Sigmoid colon (tissue), 3 donors: ENCODE results near the gene GIT2.

Experiments
- CTCF ChIP-seq, 4 experiments: fragments of 450-650 bp in 3 of 4; fragments of 200-600 bp in 1 of 4; IDR thresholded peaks; one replicate each; pipeline ENCODE4 v1.5.1; 2016 to 2019; ENCODE audit warnings: antibody characterized with exemption in 4 of 4, mild to moderate bottlenecking in 3 of 4, moderate library complexity in 2 of 4
- POLR2A ChIP-seq, 2 donors: fragments of 450-650 bp; IDR thresholded peaks; one replicate each; pipeline ENCODE4 v1.6.1; 2016; ENCODE audit warnings: antibody characterized with exemption in 2 of 2, mild to moderate bottlenecking in 2 of 2, moderate library complexity in 2 of 2

GRCh38 chr12:110020956-110021355, 24.8 kb upstream of the GIT2 start:
- TF ChIP-seq POLR2A (IDR thresholded peaks at IDR 0.05) (no peak), CTCF (IDR thresholded peaks at IDR 0.05) (no peak)
